HepG2 (cell line): ENCODE measurements around the gene TAF3. TPM values are rescaled to one million over a fixed set of nuclear protein-coding genes. Genes with fewer than 3 reads are reported as not detected.

Experiments
- CSRNP1 ChIP-seq: sonication (generic); formaldehyde crosslinking; IDR thresholded peaks from 2 replicates; pipeline ENCODE4 v1.8.1; 2023; ENCODE audit warnings: mild to moderate bottlenecking, missing genetic modification reagents
- HOXA3 ChIP-seq: sonication (generic); formaldehyde crosslinking; IDR thresholded peaks from 2 replicates; pipeline ENCODE4 v1.5.0; 2020; ENCODE audit warnings: missing genetic modification reagents
- MED1 ChIP-seq: sonication (generic); formaldehyde crosslinking; IDR thresholded peaks from 2 replicates; pipeline ENCODE4 v1.4.0; 2020; ENCODE audit warnings: missing genetic modification reagents
- PAX8 ChIP-seq: sonication (generic); formaldehyde crosslinking; IDR thresholded peaks from 2 replicates; pipeline ENCODE4 v1.8.0; 2022; ENCODE audit warnings: mild to moderate bottlenecking, missing genetic modification reagents, borderline replicate concordance
- TBL1XR1 ChIP-seq: fragments of 150-350 bp; IDR thresholded peaks from 2 replicates; pipeline ENCODE4 v1.6.1; 2014; ENCODE audit warnings: borderline replicate concordance, low read length; ENCODE audit not compliant: partially characterized antibody
- ZBTB1 ChIP-seq: sonication (generic); formaldehyde crosslinking; IDR thresholded peaks from 2 replicates; pipeline ENCODE4 v1.4.0; 2020; ENCODE audit warnings: missing genetic modification reagents, borderline replicate concordance
- ZFP1 ChIP-seq: IDR thresholded peaks from 2 replicates; pipeline ENCODE4 v1.6.1; 2016
- ZNF12 ChIP-seq: sonication (generic); formaldehyde crosslinking; IDR thresholded peaks from 2 replicates; pipeline ENCODE4 v1.5.0; 2020; ENCODE audit warnings: missing genetic modification reagents
- ZNF232 ChIP-seq: sonication (generic); formaldehyde crosslinking; IDR thresholded peaks from 2 replicates; pipeline ENCODE4 v1.4.0; 2020; ENCODE audit warnings: missing genetic modification reagents, borderline replicate concordance
- ZNF546 ChIP-seq: sonication (generic); formaldehyde crosslinking; conservative IDR thresholded peaks from 2 replicates; pipeline ENCODE4 v1.8.1; 2023; ENCODE audit warnings: mild to moderate bottlenecking, missing genetic modification reagents
- ZNF607 ChIP-seq: sonication (generic); formaldehyde crosslinking; IDR thresholded peaks from 2 replicates; pipeline ENCODE4 v1.5.1; 2020; ENCODE audit warnings: missing genetic modification reagents, mild to moderate bottlenecking, borderline replicate concordance
- ZNF629 ChIP-seq: sonication (generic); formaldehyde crosslinking; conservative IDR thresholded peaks from 2 replicates; pipeline ENCODE4 v1.5.0; 2020; ENCODE audit warnings: missing genetic modification reagents
- ZNF660 ChIP-seq: sonication (generic); formaldehyde crosslinking; IDR thresholded peaks from 2 replicates; pipeline ENCODE4 v1.5.1; 2020; ENCODE audit warnings: mild to moderate bottlenecking, low read depth, missing genetic modification reagents, borderline replicate concordance
- polyA plus RNA-seq, 8 experiments: library from polyadenylated mRNA; depleted of rRNA in 3 of 8; stranded (reverse) in 7 of 8; unstranded in 1 of 8; fragments of >200 nt; fragmentation: Illumina TruSeq in 4 of 8; extraction: Trizol in 4 of 8; gene quantifications; 2 replicates each; pipeline versions ENCODE4 v1.2.1 to v1.2.3, GENCODE V29; 2011 to 2016; ENCODE audit warnings: low read depth in 4 of 8, missing spikeins in 1 of 8, mixed read lengths in 1 of 8; ENCODE audit not compliant: insufficient read depth in 1 of 8
- total RNA-seq, 5 experiments: library from RNA; depleted of rRNA; stranded (reverse); fragments of >200 nt; fragmentation: Illumina TruSeq; extraction: Trizol; gene quantifications; 2 replicates each; pipeline ENCODE4 v1.2.3, GENCODE V29; 2016; ENCODE audit warnings: low read depth in 1 of 5
- TF ChIP-seq, protein P1 (sequence below): conservative IDR thresholded peaks from 2 replicates; pipeline ENCODE4 v1.6.1; 2018; ENCODE audit warnings: missing genetic modification reagents
- TF ChIP-seq, protein P2 (sequence below): sonication (generic); formaldehyde crosslinking; IDR thresholded peaks from 2 replicates; pipeline ENCODE4 v1.4.0; 2020; ENCODE audit warnings: missing genetic modification reagents, mild to moderate bottlenecking, borderline replicate concordance
- TF ChIP-seq, protein P3 (sequence below): IDR thresholded peaks from 2 replicates; pipeline ENCODE4 v1.6.1; 2016
- TF ChIP-seq, protein P4 (sequence below): sonication (generic); formaldehyde crosslinking; IDR thresholded peaks from 2 replicates; pipeline ENCODE4 v1.4.0; 2020; ENCODE audit warnings: mild to moderate bottlenecking, missing genetic modification reagents

The TAF3 gene
- total and polyA plus RNA-seq, 2 of the 13 experiments (the other 11 are each of a cell fraction or from before 2014, with no cell fraction given): 1.7 to 2.9 TPM

DNA sequence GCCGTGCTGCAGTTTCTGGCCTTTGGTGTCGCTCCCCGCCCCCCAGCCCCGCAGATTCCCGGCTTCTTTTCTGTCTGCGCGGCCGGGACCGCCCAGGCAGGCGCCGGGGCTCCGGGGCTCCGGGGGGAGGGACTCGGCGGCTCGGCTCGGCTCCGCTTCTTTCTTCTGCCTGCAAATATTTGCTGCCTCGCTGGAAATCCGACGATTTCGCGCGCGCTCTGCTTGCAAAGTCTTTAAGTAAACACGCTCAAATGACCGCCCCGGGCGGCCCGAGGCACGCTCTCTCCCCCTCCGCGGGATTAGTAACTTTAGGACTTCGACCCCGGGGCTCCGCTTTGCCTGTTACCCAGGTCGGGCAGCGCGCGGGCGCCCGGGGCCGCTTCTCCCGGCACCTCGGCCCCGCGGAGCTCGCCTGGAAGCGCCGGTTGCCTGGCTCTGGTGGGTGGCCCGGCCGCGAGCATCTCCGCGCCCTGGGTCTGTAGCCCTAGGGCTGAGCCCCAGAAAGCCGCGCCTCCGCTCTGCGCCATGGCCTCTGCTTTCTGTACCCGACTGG, 232.3 kb downstream of the TAF3 start (continued):
- TF ChIP-seq, protein P1, sequence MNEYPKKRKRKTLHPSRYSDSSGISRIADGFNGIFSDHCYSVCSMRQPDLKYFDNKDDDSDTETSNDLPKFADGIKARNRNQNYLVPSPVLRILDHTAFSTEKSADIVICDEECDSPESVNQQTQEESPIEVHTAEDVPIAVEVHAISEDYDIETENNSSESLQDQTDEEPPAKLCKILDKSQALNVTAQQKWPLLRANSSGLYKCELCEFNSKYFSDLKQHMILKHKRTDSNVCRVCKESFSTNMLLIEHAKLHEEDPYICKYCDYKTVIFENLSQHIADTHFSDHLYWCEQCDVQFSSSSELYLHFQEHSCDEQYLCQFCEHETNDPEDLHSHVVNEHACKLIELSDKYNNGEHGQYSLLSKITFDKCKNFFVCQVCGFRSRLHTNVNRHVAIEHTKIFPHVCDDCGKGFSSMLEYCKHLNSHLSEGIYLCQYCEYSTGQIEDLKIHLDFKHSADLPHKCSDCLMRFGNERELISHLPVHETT (CRISPR knock-in tag): no peak
- TF ChIP-seq, protein P2, sequence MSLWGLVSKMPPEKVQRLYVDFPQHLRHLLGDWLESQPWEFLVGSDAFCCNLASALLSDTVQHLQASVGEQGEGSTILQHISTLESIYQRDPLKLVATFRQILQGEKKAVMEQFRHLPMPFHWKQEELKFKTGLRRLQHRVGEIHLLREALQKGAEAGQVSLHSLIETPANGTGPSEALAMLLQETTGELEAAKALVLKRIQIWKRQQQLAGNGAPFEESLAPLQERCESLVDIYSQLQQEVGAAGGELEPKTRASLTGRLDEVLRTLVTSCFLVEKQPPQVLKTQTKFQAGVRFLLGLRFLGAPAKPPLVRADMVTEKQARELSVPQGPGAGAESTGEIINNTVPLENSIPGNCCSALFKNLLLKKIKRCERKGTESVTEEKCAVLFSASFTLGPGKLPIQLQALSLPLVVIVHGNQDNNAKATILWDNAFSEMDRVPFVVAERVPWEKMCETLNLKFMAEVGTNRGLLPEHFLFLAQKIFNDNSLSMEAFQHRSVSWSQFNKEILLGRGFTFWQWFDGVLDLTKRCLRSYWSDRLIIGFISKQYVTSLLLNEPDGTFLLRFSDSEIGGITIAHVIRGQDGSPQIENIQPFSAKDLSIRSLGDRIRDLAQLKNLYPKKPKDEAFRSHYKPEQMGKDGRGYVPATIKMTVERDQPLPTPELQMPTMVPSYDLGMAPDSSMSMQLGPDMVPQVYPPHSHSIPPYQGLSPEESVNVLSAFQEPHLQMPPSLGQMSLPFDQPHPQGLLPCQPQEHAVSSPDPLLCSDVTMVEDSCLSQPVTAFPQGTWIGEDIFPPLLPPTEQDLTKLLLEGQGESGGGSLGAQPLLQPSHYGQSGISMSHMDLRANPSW (CRISPR knock-in tag): no peak
- no peak for TF ChIP-seq ZNF607 (CRISPR knock-in tag)
- TF ChIP-seq, protein P3, sequence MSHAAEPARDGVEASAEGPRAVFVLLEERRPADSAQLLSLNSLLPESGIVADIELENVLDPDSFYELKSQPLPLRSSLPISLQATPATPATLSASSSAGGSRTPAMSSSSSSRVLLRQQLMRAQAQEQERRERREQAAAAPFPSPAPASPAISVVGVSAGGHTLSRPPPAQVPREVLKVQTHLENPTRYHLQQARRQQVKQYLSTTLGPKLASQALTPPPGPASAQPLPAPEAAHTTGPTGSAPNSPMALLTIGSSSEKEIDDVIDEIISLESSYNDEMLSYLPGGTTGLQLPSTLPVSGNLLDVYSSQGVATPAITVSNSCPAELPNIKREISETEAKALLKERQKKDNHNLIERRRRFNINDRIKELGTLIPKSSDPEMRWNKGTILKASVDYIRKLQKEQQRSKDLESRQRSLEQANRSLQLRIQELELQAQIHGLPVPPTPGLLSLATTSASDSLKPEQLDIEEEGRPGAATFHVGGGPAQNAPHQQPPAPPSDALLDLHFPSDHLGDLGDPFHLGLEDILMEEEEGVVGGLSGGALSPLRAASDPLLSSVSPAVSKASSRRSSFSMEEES: no peak; the same call in 1 of the 2 replicates
- TF ChIP-seq TBL1XR1: no peak
- 0 out of 2 replicates have a peak, but pooled peaks have one; percentile 39 for TF ChIP-seq ZNF232 (CRISPR knock-in tag)
- TF ChIP-seq, protein P4, sequence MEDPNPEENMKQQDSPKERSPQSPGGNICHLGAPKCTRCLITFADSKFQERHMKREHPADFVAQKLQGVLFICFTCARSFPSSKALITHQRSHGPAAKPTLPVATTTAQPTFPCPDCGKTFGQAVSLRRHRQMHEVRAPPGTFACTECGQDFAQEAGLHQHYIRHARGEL: no peak
- TF ChIP-seq ZNF629 (CRISPR knock-in tag): no peak
- TF ChIP-seq HOXA3 (CRISPR knock-in tag): no peak; the same call in none of the 2 replicates
- TF ChIP-seq MED1 (CRISPR knock-in tag): peak; percentile 50; the same call in 1 of the 2 replicates
- no peak for TF ChIP-seq ZNF660 (CRISPR knock-in tag)
- TF ChIP-seq PAX8 (CRISPR knock-in tag): no peak
- no peak for TF ChIP-seq ZBTB1
- no peak for TF ChIP-seq ZNF12 (CRISPR knock-in tag)
- TF ChIP-seq CSRNP1: no peak
- no peak for TF ChIP-seq ZNF546 (CRISPR knock-in tag)
- no peak for TF ChIP-seq ZFP1 (CRISPR knock-in tag)
